PC-9 (cell line): ENCODE results near the gene GP2. TPM values are rescaled to one million over a fixed set of nuclear protein-coding genes. Genes with fewer than 3 reads are reported as not detected.
"Not testable (repeated sequence)": the region's sequence is repeated elsewhere in the genome, so short reads cannot be mapped to it uniquely, and the experiment has no call there.

ENCODE experiments used
- BruUV-seq: library from RNA; stranded (reverse); fragments of 400-500 nt; replicated peaks from 2 replicates; lab custom pipeline; 2021; lab: Mats Ljungman, UMichigan
- CTCF ChIA-PET: fragments of 300-600 bp; sonication (Branson Sonifier 250); formaldehyde crosslinking; loops from one replicate; lab custom pipeline; 2022; ENCODE audit warnings: antibody characterized with exemption; lab: Charles Lee
- POLR2A ChIA-PET: fragments of 300-600 bp; sonication (Branson Sonifier 250); formaldehyde crosslinking; loops from one replicate; lab custom pipeline; 2022; ENCODE audit warnings: antibody characterized with exemption; ENCODE audit not compliant: unreplicated experiment; lab: Charles Lee
- DNase-seq, 2 experiments: peaks; one replicate each; pipeline versions ENCODE4 v3.0.0 to v3.0.0-alpha.2; 2015 to 2022; ENCODE audit warnings: mixed read lengths in 1 of 2
- H2AFZ ChIP-seq: fragments of 200-600 bp; sonication (generic); 2 replicates; pipeline ENCODE4 v1.8.1; 2017; ENCODE audit warnings: antibody characterized with exemption
- H3F3A ChIP-seq: fragments of 200-600 bp; sonication (generic); 2 replicates; pipeline ENCODE4 v1.8.1; 2017; ENCODE audit warnings: antibody characterized with exemption, mild to moderate bottlenecking, low read depth; ENCODE audit not compliant: insufficient read depth
- H3K27ac ChIP-seq: fragments of 200-600 bp; sonication (generic); 2 replicates; pipeline ENCODE4 v1.6.1; 2016; ENCODE audit warnings: mixed run types
- H3K27me3 ChIP-seq: fragments of 200-600 bp; sonication (generic); 2 replicates; pipeline ENCODE4 v1.6.1; 2016; ENCODE audit warnings: low read depth, mixed run types; ENCODE audit not compliant: insufficient read depth
- H3K36me3 ChIP-seq: fragments of 200-600 bp; sonication (generic); 2 replicates; pipeline ENCODE4 v1.6.1; 2016; ENCODE audit warnings: low read depth, mixed run types
- H3K4me1 ChIP-seq: fragments of 200-600 bp; sonication (generic); replicated peaks from 2 replicates; pipeline ENCODE4 v1.6.1; 2016; ENCODE audit warnings: mixed run types; ENCODE audit not compliant: insufficient read depth
- H3K4me2 ChIP-seq: fragments of 200-600 bp; sonication (generic); 2 replicates; pipeline ENCODE4 v1.6.1; 2017; ENCODE audit warnings: mixed run types
- H3K4me3 ChIP-seq: fragments of 200-600 bp; sonication (generic); 2 replicates; pipeline ENCODE4 v1.6.1; 2016; ENCODE audit warnings: mixed run types
- H3K79me2 ChIP-seq: fragments of 200-600 bp; sonication (generic); 2 replicates; pipeline ENCODE4 v1.6.1; 2017; ENCODE audit warnings: low read depth, mixed run types
- H3K9me2 ChIP-seq: fragments of 200-600 bp; sonication (generic); 2 replicates; pipeline ENCODE4 v1.8.1; 2017; ENCODE audit warnings: mild to moderate bottlenecking; ENCODE audit not compliant: insufficient read depth
- H3K9me3 ChIP-seq: fragments of 200-600 bp; sonication (generic); 2 replicates; pipeline ENCODE4 v1.8.1; 2016; ENCODE audit warnings: low read depth; ENCODE audit not compliant: insufficient read depth
- H4K20me1 ChIP-seq: fragments of 200-600 bp; sonication (generic); 2 replicates; pipeline ENCODE4 v1.8.1; 2017; ENCODE audit not compliant: insufficient read depth
- EZH2 ChIP-seq: fragments of 200-600 bp; sonication (generic); IDR thresholded peaks from 2 replicates; pipeline ENCODE4 v1.8.0; 2017; ENCODE audit warnings: antibody characterized with exemption, low read depth
- intact Hi-C: fragments of 100-400 bp; cut with micrococcal nuclease; formaldehyde crosslinking; loops from one replicate; pipeline ENCODE4 v1.10.0; 2022; ENCODE audit not compliant: unreplicated experiment
- total RNA-seq: library from RNA; stranded (reverse); gene quantifications from 2 replicates; pipeline ENCODE4 v1.2.3, GENCODE V29; 2021
- TF ChIP-seq, protein P1 (sequence below): fragments of 200-600 bp; sonication (generic); conservative IDR thresholded peaks from 2 replicates; pipeline ENCODE4 v1.6.1; 2017; ENCODE audit warnings: mixed run types, antibody characterized with exemption, mild to moderate bottlenecking, moderate library complexity

GP2 gene
- total RNA-seq, 1 experiment from 2014 or later: not detected

DNA sequence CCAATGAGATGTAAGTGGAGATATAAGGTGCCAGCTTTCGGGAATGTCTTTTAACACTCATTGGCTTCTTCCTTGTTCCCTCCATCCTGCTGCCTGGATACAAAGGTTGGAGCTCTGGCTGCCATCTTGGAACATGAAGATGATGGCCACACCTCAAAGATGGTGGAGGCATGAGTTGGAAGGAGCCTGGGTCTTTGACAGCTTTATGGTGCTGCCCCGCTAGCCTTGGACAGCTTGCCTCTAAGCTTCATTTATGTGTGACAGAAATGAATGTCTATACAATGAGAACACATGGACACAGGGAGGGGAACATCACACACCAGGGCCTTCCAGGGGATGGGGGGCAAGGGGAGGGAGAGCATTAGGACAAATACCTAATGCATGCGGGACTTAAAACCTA lies 13.6 kb downstream of the GP2 start:
- H3K4me3 ChIP-seq: no peak overlapping the region
- H3K9me3 ChIP-seq: no peaks in the 10 kb centered on the region; the same call in 1 of the 2 replicates
- TF ChIP-seq, protein P1, sequence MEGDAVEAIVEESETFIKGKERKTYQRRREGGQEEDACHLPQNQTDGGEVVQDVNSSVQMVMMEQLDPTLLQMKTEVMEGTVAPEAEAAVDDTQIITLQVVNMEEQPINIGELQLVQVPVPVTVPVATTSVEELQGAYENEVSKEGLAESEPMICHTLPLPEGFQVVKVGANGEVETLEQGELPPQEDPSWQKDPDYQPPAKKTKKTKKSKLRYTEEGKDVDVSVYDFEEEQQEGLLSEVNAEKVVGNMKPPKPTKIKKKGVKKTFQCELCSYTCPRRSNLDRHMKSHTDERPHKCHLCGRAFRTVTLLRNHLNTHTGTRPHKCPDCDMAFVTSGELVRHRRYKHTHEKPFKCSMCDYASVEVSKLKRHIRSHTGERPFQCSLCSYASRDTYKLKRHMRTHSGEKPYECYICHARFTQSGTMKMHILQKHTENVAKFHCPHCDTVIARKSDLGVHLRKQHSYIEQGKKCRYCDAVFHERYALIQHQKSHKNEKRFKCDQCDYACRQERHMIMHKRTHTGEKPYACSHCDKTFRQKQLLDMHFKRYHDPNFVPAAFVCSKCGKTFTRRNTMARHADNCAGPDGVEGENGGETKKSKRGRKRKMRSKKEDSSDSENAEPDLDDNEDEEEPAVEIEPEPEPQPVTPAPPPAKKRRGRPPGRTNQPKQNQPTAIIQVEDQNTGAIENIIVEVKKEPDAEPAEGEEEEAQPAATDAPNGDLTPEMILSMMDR: no peak
- H2AFZ ChIP-seq: no peak overlapping the region
- CTCF ChIA-PET: no interaction called here
- no peaks in the 10 kb centered on the region for H3F3A ChIP-seq
- no peaks in the 10 kb centered on the region for H3K36me3 ChIP-seq
- no peak overlapping the region for H3K4me2 ChIP-seq
- no peaks in the 10 kb centered on the region for H3K4me1 ChIP-seq
- BruUV-seq: no TSS peak
- no peaks in the 10 kb centered on the region for H4K20me1 ChIP-seq
- POLR2A ChIA-PET: no interaction called here
- no peaks in the 10 kb centered on the region for H3K9me2 ChIP-seq
- H3K27me3 ChIP-seq: peaks cover 11% of the 10 kb centered on the region
- no peak overlapping the region for H3K27ac ChIP-seq
- no peak for DNase-seq
- intact Hi-C loops: no loop called here
- H3K79me2 ChIP-seq: no peaks in the 10 kb centered on the region

DNA sequence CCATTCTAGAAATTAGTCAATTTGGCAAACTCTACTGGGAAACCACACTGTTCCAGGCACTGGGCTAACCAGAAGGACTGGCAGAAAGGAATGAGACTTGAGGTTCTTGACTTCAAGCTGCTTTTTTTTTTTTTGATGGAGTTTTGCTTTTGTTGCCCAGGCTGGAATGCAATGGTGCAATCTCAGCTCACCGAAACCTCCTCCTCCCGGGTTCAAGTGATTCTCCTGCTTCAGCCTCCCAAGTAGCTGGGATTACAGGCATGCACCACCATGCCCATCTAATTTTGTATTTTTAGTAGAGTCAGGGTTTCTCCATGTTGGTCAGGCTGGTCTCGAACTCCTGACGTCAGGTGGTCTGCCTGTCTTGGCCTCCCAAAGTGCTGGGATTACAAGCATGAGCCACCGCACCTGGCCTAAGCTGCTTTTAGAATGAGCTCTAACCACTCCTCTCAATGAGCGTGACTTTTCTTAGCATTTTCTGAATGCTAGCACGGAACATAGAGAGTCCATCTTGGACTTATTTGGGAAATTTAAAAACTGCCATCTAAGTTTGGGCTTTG lies 14.7 kb downstream of the GP2 start:
- H4K20me1 ChIP-seq, H3K27me3 ChIP-seq, H3K9me3 ChIP-seq, H3K27ac ChIP-seq, H3F3A ChIP-seq, H3K9me2 ChIP-seq, H3K4me3 ChIP-seq, POLR2A ChIA-PET, DNase-seq, H2AFZ ChIP-seq, H3K4me2 ChIP-seq, intact Hi-C loops, BruUV-seq, H3K4me1 ChIP-seq, H3K79me2 ChIP-seq, H3K36me3 ChIP-seq, CTCF ChIA-PET: not testable (repeated sequence)

DNA sequence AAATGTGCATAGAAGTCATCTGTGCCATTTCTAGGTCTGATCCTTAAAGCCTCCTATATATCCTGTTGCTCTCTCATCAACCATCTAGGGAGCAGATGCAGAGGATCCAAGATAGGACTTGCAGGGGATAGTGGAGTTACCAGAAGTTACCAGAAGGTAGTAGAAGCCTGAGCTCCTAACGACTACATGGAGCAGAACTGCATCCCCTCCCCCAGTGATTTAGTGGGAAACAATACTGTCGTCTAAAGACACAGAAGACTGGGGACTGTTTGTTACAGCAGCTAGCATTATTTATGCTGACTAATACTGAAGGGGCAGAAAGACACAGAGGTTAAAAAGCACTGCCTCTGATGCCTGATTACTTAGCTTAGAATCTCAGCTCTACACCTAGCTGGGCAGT lies 15.8 kb downstream of the GP2 start:
- Histone ChIP-seq H2AFZ (no peak overlapping the region), H3F3A (no peaks in the 10 kb centered on the region), H3K27ac (no peak overlapping the region), H3K4me1 (no peaks in the 10 kb centered on the region), H3K36me3 (no peaks in the 10 kb centered on the region), H3K4me2 (no peak overlapping the region), H3K27me3 (peaks cover 9% of the 10 kb centered on the region), H3K79me2 (no peaks in the 10 kb centered on the region), H3K4me3 (no peak overlapping the region), H3K9me3 (no peaks in the 10 kb centered on the region; the same call in 1 of the 2 replicates), H3K9me2 (no peaks in the 10 kb centered on the region), H4K20me1 (no peaks in the 10 kb centered on the region)
- no peak for TF ChIP-seq EZH2
- TF ChIP-seq, protein P1: no peak
- POLR2A ChIA-PET: no interaction called here
- CTCF ChIA-PET: no interaction called here
- BruUV-seq: no TSS peak
- intact Hi-C loops: no loop called here
- no peak for DNase-seq
